GM21528 (cell line): Measurements from ENCODE around the gene KCNMB4.

Source experiments
- ATAC-seq: cut with Tn5 transposase; IDR thresholded peaks from one replicate; pipeline ENCODE4 v1.9.1; 2021; ENCODE audit warnings: mild to moderate bottlenecking, moderate library complexity; ENCODE audit not compliant: unreplicated experiment, low FRiP score

KCNMB4 gene

GRCh38 chr12:70365648-70366518 lies at the start of gene KCNMB4:
Gene KCNMB4, plus strand, starts transcription at chr12:70366290. Its CDS starts 445 bp downstream, at chr12:70366735.
- ATAC-seq, result peak; percentile 87

GRCh38 chr12:70317781-70318180 lies 48.3 kb upstream of the KCNMB4 start:
- ATAC-seq, result peak; percentile 98

GRCh38 chr12:70319605-70320004 lies 46.5 kb upstream of the KCNMB4 start:
- ATAC-seq, result no peak

- no peak for ATAC-seq
Measured at GRCh38 chr12:70321191-70321590, 44.9 kb upstream of the KCNMB4 start.

- no peak for ATAC-seq
Measured at GRCh38 chr12:70327541-70327940, 38.5 kb upstream of the KCNMB4 start.

GRCh38 chr12:70329728-70330127 lies 36.4 kb upstream of the KCNMB4 start:
- ATAC-seq, result no peak

- ATAC-seq, result no peak
Measured at GRCh38 chr12:70330158-70330557, 35.9 kb upstream of the KCNMB4 start.

GRCh38 chr12:70332236-70332635 lies 33.9 kb upstream of the KCNMB4 start:
- no peak for ATAC-seq

GRCh38 chr12:70334742-70335141 lies 31.3 kb upstream of the KCNMB4 start:
- ATAC-seq, result no peak

GRCh38 chr12:70338531-70338930 lies 27.6 kb upstream of the KCNMB4 start:
- no peak for ATAC-seq

- no peak for ATAC-seq
Measured at GRCh38 chr12:70351076-70351475, 15.0 kb upstream of the KCNMB4 start.

- ATAC-seq, result no peak
Measured at GRCh38 chr12:70353780-70354660, 12.1 kb upstream of the KCNMB4 start.

GRCh38 chr12:70354787-70355186 lies 11.3 kb upstream of the KCNMB4 start:
- ATAC-seq, result no peak

GRCh38 chr12:70355972-70356371 lies 10.1 kb upstream of the KCNMB4 start:
- ATAC-seq, result no peak

- ATAC-seq, result no peak
Measured at GRCh38 chr12:70359458-70360197, 6.5 kb upstream of the KCNMB4 start.

GRCh38 chr12:70360218-70360617 lies 5.9 kb upstream of the KCNMB4 start:
- no peak for ATAC-seq

GRCh38 chr12:70364695-70365397 lies 1.2 kb upstream of the KCNMB4 start:
- no peak for ATAC-seq

- ATAC-seq, result no peak
Measured at GRCh38 chr12:70365398-70365647, 767 bp upstream of the KCNMB4 start.

GRCh38 chr12:70366581-70367257 lies 629 bp downstream of the KCNMB4 start:
- ATAC-seq, result peak; percentile 48
